Measurements from ENCODE around the gene RUNDC3A. TPM values are rescaled to one million over a fixed set of nuclear protein-coding genes. Genes with fewer than 3 reads are reported as not detected.
A peak's percentile ranks its signal among the peaks of the same experiment; 100 is the strongest.
"Not testable (repeated sequence)": the region's sequence is repeated elsewhere in the genome, so short reads cannot be mapped to it uniquely, and the experiment has no call there.

The RUNDC3A gene
- polyA plus RNA-seq, 1 donor (not counting 4 experiments of a cell fraction or from before 2014, with no cell fraction given), result 1.6 TPM

GRCh38 chr17:44338702-44339101, 30.3 kb downstream of the RUNDC3A start:
- H3K27ac ChIP-seq (ENCODE audit: control insufficient read depth, insufficient read depth, low read length), result no peak overlapping the region
- H2AFZ ChIP-seq (ENCODE audit: control insufficient read depth, low read length), result no peak overlapping the region
- DNase-seq (ENCODE audit: low read depth, low spot score), result no peak
- TF ChIP-seq, protein P1, sequence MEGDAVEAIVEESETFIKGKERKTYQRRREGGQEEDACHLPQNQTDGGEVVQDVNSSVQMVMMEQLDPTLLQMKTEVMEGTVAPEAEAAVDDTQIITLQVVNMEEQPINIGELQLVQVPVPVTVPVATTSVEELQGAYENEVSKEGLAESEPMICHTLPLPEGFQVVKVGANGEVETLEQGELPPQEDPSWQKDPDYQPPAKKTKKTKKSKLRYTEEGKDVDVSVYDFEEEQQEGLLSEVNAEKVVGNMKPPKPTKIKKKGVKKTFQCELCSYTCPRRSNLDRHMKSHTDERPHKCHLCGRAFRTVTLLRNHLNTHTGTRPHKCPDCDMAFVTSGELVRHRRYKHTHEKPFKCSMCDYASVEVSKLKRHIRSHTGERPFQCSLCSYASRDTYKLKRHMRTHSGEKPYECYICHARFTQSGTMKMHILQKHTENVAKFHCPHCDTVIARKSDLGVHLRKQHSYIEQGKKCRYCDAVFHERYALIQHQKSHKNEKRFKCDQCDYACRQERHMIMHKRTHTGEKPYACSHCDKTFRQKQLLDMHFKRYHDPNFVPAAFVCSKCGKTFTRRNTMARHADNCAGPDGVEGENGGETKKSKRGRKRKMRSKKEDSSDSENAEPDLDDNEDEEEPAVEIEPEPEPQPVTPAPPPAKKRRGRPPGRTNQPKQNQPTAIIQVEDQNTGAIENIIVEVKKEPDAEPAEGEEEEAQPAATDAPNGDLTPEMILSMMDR (optimal IDR thresholded peaks at IDR 0.05 in 1 of 3, IDR thresholded peaks at IDR 0.05 in 1 of 3, conservative IDR thresholded peaks at IDR 0.05 in 1 of 3; ENCODE audit: extremely low read depth in 1 of 3, insufficient read depth in 2 of 3, low read length in 3 of 3), result no peak
- no peak for TF ChIP-seq EZH2 (IDR thresholded peaks at IDR 0.05; ENCODE audit: low read length)
- dilution Hi-C loops (cut with MboI; ENCODE audit: extremely low pct_ligation_motif_present, low sequenced_read_pairs), result no loop called here
- H3K27me3 ChIP-seq (ENCODE audit: control insufficient read depth, extremely low read depth, insufficient read depth, low read length), result no peaks in the 10 kb centered on the region
- H4K20me1 ChIP-seq (ENCODE audit: control insufficient read depth, extremely low read depth, insufficient read depth, low read length), result no peaks in the 10 kb centered on the region
- H3K4me1 ChIP-seq (ENCODE audit: control insufficient read depth, extremely low read depth, insufficient read depth, low read length), result peaks cover 3% of the 10 kb centered on the region
- no peaks in the 10 kb centered on the region for H3K9me1 ChIP-seq (ENCODE audit: control insufficient read depth, extremely low read depth, insufficient read depth, low read length)
- no peak overlapping the region for H3K4me2 ChIP-seq (ENCODE audit: control insufficient read depth, extremely low read depth, insufficient read depth, low read depth, low read length)
- no peak for FAIRE-seq
- H3K79me2 ChIP-seq (ENCODE audit: control insufficient read depth, insufficient read depth, low read length), result no peaks in the 10 kb centered on the region
- H3K9ac ChIP-seq (ENCODE audit: control insufficient read depth, extremely low read depth, insufficient read depth, low read length), result no peak overlapping the region
- no peak overlapping the region for H3K4me3 ChIP-seq (ENCODE audit: control insufficient read depth in 2 of 3, extremely low read depth in 1 of 3, insufficient read depth in 2 of 3, low read depth in 1 of 3, low read length in 3 of 3)
- H3K9me3 ChIP-seq (ENCODE audit: control insufficient read depth, low read depth, low read length), result no peaks in the 10 kb centered on the region
- H3K36me3 ChIP-seq (ENCODE audit: control insufficient read depth in 2 of 2, extremely low read depth in 1 of 2, insufficient read depth in 2 of 2, low read length in 2 of 2), result no peaks in the 10 kb centered on the region

DNA sequence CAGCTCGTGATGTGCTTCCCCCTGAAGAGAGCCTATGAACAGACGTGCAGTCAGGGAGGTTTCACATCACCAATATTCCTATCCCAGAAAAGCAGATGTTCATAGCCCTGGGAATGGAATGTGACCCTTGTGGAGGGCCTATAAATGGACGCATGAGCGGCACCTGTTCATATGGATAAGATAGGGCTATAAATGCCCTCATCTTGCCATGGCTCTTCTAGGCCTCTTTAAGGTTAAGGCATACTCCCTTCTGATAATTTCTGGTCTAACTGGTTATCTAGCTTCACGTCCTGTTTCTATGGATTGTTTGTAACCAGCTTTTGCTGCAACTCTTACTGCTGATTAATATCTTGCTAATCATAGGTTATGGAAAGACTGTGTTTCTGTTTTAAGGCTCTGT, 32.2 kb downstream of the RUNDC3A start:
- H3K27me3 ChIP-seq (ENCODE audit: control insufficient read depth, extremely low read depth, insufficient read depth, low read length); H4K20me1 ChIP-seq (ENCODE audit: control insufficient read depth, extremely low read depth, insufficient read depth, low read length); dilution Hi-C loops (cut with MboI; ENCODE audit: extremely low pct_ligation_motif_present, low sequenced_read_pairs); DNase-seq (ENCODE audit: low read depth, low spot score); H3K4me3 ChIP-seq (ENCODE audit: control insufficient read depth in 2 of 3, extremely low read depth in 1 of 3, insufficient read depth in 2 of 3, low read depth in 1 of 3, low read length in 3 of 3); H3K79me2 ChIP-seq (ENCODE audit: control insufficient read depth, insufficient read depth, low read length); H3K36me3 ChIP-seq (ENCODE audit: control insufficient read depth in 2 of 2, extremely low read depth in 1 of 2, insufficient read depth in 2 of 2, low read length in 2 of 2); H3K9ac ChIP-seq (ENCODE audit: control insufficient read depth, extremely low read depth, insufficient read depth, low read length); H2AFZ ChIP-seq (ENCODE audit: control insufficient read depth, low read length); H3K9me3 ChIP-seq (ENCODE audit: control insufficient read depth, low read depth, low read length); H3K4me2 ChIP-seq (ENCODE audit: control insufficient read depth, extremely low read depth, insufficient read depth, low read depth, low read length); H3K9me1 ChIP-seq (ENCODE audit: control insufficient read depth, extremely low read depth, insufficient read depth, low read length); FAIRE-seq; H3K27ac ChIP-seq (ENCODE audit: control insufficient read depth, insufficient read depth, low read length): not testable (repeated sequence)
- H3K4me1 ChIP-seq (ENCODE audit: control insufficient read depth, extremely low read depth, insufficient read depth, low read length), result peaks cover 11% of the 10 kb centered on the region

DNA sequence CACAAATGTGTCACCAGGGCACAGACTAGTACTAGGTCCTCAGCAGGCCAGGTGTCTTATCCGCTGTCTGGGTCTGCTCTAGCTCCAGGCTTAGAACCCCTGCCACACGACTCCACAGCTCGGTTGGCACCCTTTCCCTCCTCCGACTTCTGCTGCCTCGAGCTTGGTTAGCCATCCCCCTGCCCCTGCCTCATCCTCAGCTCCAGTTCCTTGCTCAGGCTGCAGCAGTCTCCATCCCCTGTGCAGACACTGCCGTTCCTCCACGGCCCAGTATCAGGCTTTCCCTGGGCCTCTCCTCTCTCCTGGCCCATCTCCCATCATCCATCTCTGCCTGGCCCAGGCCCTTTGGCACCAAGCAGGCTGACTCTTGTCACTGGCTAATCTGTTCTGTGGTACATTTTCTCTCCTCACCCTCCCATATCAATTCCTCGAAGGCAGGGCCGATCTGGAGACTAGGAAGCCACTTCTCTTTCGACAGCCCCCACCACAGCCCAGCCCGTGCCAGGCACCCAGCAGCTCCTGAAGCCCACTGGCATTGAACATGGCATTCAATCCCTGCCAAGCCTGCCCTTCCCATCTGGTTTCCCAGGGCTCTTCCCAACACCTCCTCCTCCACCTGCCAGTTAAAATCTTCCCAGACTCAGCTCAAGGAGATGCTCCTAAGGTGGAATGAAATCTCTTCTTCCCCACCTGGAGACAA, 35.3 kb downstream of the RUNDC3A start:
- no peaks in the 10 kb centered on the region for H3K9me3 ChIP-seq (ENCODE audit: control insufficient read depth, low read depth, low read length)
- peak overlapping the region; percentile 78 for H3K4me2 ChIP-seq (ENCODE audit: control insufficient read depth, extremely low read depth, insufficient read depth, low read depth, low read length)
- no peaks in the 10 kb centered on the region for H3K9me1 ChIP-seq (ENCODE audit: control insufficient read depth, extremely low read depth, insufficient read depth, low read length)
- DNase-seq (ENCODE audit: low read depth, low spot score), result no peak
- no peaks in the 10 kb centered on the region for H4K20me1 ChIP-seq (ENCODE audit: control insufficient read depth, extremely low read depth, insufficient read depth, low read length)
- peaks cover 15% of the 10 kb centered on the region for H3K79me2 ChIP-seq (ENCODE audit: control insufficient read depth, insufficient read depth, low read length)
- TF ChIP-seq, protein P1 (optimal IDR thresholded peaks at IDR 0.05 in 1 of 3, IDR thresholded peaks at IDR 0.05 in 1 of 3, conservative IDR thresholded peaks at IDR 0.05 in 1 of 3; ENCODE audit: extremely low read depth in 1 of 3, insufficient read depth in 2 of 3, low read length in 3 of 3), result no peak
- no peak for TF ChIP-seq EZH2 (IDR thresholded peaks at IDR 0.05; ENCODE audit: low read length)
- H3K4me3 ChIP-seq (ENCODE audit: control insufficient read depth in 2 of 3, extremely low read depth in 1 of 3, insufficient read depth in 2 of 3, low read depth in 1 of 3, low read length in 3 of 3), result no peak overlapping the region
- dilution Hi-C loops (cut with MboI; ENCODE audit: extremely low pct_ligation_motif_present, low sequenced_read_pairs), result no loop called here
- no peak overlapping the region for H3K27ac ChIP-seq (ENCODE audit: control insufficient read depth, insufficient read depth, low read length)
- H3K4me1 ChIP-seq (ENCODE audit: control insufficient read depth, extremely low read depth, insufficient read depth, low read length), result peaks cover 28% of the 10 kb centered on the region
- peak overlapping the region; percentile 47 for H2AFZ ChIP-seq (ENCODE audit: control insufficient read depth, low read length)
- no peak overlapping the region for H3K9ac ChIP-seq (ENCODE audit: control insufficient read depth, extremely low read depth, insufficient read depth, low read length)
- H3K27me3 ChIP-seq (ENCODE audit: control insufficient read depth, extremely low read depth, insufficient read depth, low read length), result no peaks in the 10 kb centered on the region
- FAIRE-seq, result no peak
- no peaks in the 10 kb centered on the region for H3K36me3 ChIP-seq (ENCODE audit: control insufficient read depth in 2 of 2, extremely low read depth in 1 of 2, insufficient read depth in 2 of 2, low read length in 2 of 2)
